Stimulated activated naive CD8-positive, alpha-beta T cell treated with anti-CD3 and anti-CD28 coated beads, Interleukin-15, amount 100 ng/mL, for 72 hours (primary cell): ENCODE measurements around the gene PRLR.
"Not testable (repeated sequence)": the region's sequence is repeated elsewhere in the genome, so short reads cannot be mapped to it uniquely, and the experiment has no call there.

Experiments used
- ATAC-seq: fragments of 150-1000 bp; cut with Tn5 transposase; 2 replicates; pipeline ENCODE4 v1.10.0; 2021; ENCODE audit warnings: mild to moderate bottlenecking, moderate library complexity
- DNase-seq, 2 donors: peaks; one replicate each; pipeline ENCODE4 v3.0.0; 2021 to 2022
- H3K27ac Mint-ChIP-seq, 2 donors: one replicate each; pipeline ENCODE4 v1.8.0; 2022; ENCODE audit warnings: mild to moderate bottlenecking in 2 of 2, mixed read lengths in 2 of 2, moderate library complexity in 2 of 2
- H3K27me3 Mint-ChIP-seq: one replicate; pipeline ENCODE4 v1.8.0; 2022; ENCODE audit warnings: mixed read lengths
- H3K4me1 Mint-ChIP-seq: one replicate; pipeline ENCODE4 v1.8.0; 2022; ENCODE audit warnings: mild to moderate bottlenecking, mixed read lengths
- H3K4me3 Mint-ChIP-seq, 2 donors: one replicate each; pipeline ENCODE4 v1.8.0; 2022; ENCODE audit warnings: mild to moderate bottlenecking in 2 of 2, mixed read lengths in 2 of 2, moderate library complexity in 1 of 2
- H3K9me3 Mint-ChIP-seq, 2 donors: one replicate each; pipeline ENCODE4 v1.8.0; 2022; ENCODE audit warnings: mixed read lengths in 2 of 2

The PRLR gene

DNA sequence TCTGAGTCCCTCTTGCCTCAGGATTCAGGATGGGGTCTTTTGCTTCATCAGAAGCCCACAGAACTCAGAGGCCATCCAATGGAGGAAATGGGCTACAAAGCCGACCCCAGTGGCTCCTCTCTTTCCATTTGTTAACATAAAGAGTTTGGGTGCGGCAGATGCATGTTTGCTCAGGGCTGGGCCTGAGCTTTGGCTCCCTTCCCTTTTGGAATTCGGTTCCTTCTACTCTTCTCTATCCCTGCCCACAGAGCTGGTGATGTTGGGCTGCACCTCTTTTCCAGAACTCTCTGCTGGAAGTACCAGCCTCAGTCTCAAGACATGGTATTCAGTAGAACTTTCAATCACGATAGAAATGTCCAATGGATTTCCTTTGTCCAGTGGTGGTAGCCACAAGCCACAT is 115.6 kb downstream of the PRLR start:
- Mint-ChIP-seq H3K4me1 (no peaks in the 10 kb centered on the region), H3K27ac (no peak overlapping the region), H3K9me3 (no peaks in the 10 kb centered on the region), H3K27me3 (peaks cover 55% of the 10 kb centered on the region), H3K4me3 (no peak overlapping the region)
- DNase-seq (no peak), ATAC-seq (no peak)

DNA sequence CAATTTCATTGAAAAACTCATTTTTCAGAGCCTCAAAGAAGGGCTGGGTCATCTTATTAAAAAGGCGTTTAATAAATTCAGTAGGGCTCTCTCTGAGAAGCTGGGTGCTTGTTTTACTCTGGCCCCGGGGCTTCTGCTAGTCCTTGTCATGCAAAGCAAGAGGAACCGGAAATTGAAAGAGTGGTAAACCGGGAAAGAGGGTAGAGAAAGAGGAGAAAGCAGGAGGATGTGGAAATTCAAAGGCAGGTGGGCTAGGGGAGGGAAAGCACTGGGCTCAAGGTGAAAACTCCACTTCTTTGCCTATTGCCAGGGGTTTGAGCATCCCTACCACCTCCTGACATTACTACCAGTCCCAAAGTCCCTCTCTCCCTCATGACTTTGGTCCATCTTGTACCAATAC is 118.0 kb downstream of the PRLR start:
- H3K27me3 Mint-ChIP-seq, result peaks cover 66% of the 10 kb centered on the region
- DNase-seq, result no peak

DNA sequence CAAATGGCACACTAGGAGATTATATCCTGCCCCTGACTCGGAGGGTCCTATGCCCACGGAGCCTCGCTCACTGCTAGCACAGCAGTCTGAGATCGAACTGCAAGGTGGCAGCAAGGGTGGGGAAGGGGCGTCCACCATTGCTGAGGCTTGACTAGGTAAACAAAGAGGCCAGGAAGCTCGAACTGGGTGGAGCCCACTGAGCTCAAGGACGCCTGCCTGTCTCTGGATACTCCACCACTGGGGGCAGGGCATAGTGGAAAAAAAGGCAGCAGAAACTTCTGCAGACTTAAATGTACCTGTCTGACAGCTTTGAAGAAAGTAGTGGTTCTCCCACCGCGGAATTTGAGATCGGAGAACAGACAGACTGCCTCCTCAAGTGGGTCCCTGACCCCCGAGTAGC is 125.7 kb downstream of the PRLR start:
- DNase-seq, H3K4me3 Mint-ChIP-seq, H3K27ac Mint-ChIP-seq, ATAC-seq, H3K4me1 Mint-ChIP-seq: not testable (repeated sequence)
- Mint-ChIP-seq H3K27me3 (peaks cover 62% of the 10 kb centered on the region), H3K9me3 (peaks cover 0 to 11% of the 10 kb centered on the region in 2 donors)

More for the DNA sequence above, 118.0 kb downstream of the PRLR start:
- Mint-ChIP-seq H3K4me1 (no peaks in the 10 kb centered on the region), H3K9me3 (peaks cover 0 to 7% of the 10 kb centered on the region in 2 donors), H3K4me3 (no peak overlapping the region), H3K27ac (no peak overlapping the region)
- no peak for ATAC-seq

DNA sequence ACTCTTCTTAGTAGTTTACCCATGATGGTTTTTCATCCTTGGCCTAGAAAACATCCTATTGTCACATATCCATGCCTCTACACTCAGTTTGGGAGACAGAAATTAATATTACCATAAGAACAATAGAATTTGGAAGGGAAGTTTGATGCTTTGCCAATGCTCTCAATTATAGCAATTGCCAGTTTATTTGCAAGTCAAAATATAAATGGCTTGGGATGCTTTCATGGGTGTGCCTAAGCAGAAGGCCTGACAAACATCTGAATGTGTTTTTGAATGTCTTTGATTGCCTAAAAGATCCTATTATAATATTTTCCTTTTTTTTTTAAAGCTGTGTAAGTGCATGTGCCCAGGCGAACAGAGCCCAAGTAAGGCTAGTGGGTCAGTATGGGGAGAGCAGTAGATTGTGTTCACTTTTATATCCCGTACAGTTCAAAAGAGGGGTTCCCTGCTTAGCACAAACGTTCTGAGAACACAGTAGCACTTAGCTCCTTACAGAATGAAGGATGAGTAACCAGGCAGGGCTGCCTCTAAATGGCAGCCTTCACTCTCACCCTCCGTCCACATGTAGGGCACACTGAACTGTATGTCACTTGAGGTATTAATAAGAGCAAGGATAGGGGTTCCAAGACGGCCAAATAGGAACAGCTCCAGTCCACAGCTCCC is 126.5 kb downstream of the PRLR start:
- Mint-ChIP-seq H3K27ac (no peak overlapping the region), H3K4me1 (no peaks in the 10 kb centered on the region), H3K4me3 (no peak overlapping the region), H3K9me3 (peaks cover 0 to 9% of the 10 kb centered on the region in 2 donors), H3K27me3 (peaks cover 54% of the 10 kb centered on the region)
- ATAC-seq, result no peak
- no peak for DNase-seq

DNA sequence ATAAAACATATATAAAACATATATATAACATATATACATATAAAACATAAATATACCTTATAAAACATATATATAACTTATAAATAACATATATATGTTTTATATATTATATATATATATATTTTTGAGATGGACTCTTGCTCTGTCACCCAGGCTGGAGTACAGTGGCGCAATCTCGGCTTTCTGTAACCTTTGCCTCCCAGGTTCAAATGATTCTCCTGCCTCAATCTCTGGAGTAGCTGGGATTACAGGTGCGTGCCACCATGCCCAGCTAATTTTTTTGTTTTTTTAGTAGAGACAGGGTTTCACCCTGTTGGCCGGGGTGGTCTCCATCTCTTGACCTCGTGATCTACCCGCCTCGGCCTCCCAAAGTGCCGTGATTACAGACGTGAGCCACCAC is 128.6 kb downstream of the PRLR start:
- H3K9me3 Mint-ChIP-seq, H3K27ac Mint-ChIP-seq, H3K4me3 Mint-ChIP-seq, ATAC-seq, H3K4me1 Mint-ChIP-seq, DNase-seq: not testable (repeated sequence)
- H3K27me3 Mint-ChIP-seq, result peaks cover 34% of the 10 kb centered on the region

DNA sequence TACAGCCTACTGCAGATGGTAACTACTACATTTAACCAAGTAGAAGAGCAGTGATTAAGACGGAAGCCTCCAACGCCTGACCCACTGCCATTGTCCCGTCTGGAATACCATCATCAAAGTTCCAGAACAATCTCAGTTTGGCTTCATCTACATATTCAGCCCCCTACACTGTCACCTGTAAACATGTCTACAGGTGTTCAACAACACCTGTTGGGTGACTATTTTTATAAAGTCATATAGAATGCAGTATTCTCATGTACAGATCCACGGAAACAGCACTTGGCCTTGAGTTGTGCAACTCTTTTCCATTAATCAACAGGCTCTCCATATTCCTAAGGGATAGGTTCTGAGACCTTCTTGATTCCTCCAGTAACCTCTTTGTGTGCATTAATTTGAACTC is 129.3 kb downstream of the PRLR start:
- no peak overlapping the region for H3K27ac Mint-ChIP-seq
- DNase-seq (no peak), ATAC-seq (no peak)
- H3K9me3 Mint-ChIP-seq, result peaks cover 0 to 4% of the 10 kb centered on the region in 2 donors
- no peaks in the 10 kb centered on the region for H3K4me1 Mint-ChIP-seq
- peaks cover 32% of the 10 kb centered on the region for H3K27me3 Mint-ChIP-seq
- no peak overlapping the region for H3K4me3 Mint-ChIP-seq

DNA sequence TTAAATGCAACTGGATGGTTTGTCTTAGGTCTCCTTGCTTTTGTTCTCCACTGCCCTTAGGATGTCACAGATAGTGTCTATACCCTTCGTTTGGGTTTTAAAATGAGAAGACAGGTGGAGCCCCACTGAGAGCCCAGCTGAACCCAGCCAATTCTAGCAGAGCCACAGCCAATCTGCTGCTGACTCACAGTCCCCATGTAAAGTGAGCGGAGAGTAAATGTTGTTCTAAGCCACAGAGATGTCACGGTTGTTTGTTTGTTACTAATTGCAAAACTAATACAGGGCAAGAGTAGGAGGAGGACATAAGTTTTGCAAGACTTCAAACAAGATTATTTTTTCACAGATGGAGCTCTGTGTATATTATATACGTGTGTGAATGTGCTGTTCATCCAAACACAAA is 132.1 kb downstream of the PRLR start:
- Mint-ChIP-seq H3K9me3 (no peaks in the 10 kb centered on the region), H3K27me3 (peaks cover 11% of the 10 kb centered on the region), H3K4me3 (no peak overlapping the region)

DNA sequence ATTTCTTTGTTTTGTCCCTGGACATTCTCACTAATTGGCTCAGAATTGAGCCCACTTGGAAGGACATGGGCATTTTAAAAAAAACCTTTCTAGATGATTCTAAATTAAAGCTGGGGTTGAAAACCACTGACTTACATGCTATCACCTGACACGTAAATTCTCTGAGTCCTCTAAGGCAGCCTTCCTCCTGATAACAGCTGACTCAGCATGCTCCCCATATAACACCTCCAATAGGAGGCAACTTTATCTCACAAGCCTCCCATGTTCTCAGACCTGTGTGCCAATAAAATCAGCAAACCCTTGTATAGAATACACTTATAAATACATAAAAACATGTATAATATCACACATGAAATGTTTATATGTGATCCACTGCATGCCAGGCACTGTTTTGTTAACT is 133.4 kb downstream of the PRLR start:
- peaks cover 2% of the 10 kb centered on the region for H3K27me3 Mint-ChIP-seq
- H3K4me1 Mint-ChIP-seq, result peaks cover 6% of the 10 kb centered on the region
- no peak for ATAC-seq
- no peak overlapping the region for H3K4me3 Mint-ChIP-seq
- H3K27ac Mint-ChIP-seq, result no peak overlapping the region
- DNase-seq, result no peak
- no peaks in the 10 kb centered on the region for H3K9me3 Mint-ChIP-seq

More for the DNA sequence above, 132.1 kb downstream of the PRLR start:
- DNase-seq (no peak), ATAC-seq (no peak)
- no peaks in the 10 kb centered on the region for H3K4me1 Mint-ChIP-seq
- H3K27ac Mint-ChIP-seq, result no peak overlapping the region

DNA sequence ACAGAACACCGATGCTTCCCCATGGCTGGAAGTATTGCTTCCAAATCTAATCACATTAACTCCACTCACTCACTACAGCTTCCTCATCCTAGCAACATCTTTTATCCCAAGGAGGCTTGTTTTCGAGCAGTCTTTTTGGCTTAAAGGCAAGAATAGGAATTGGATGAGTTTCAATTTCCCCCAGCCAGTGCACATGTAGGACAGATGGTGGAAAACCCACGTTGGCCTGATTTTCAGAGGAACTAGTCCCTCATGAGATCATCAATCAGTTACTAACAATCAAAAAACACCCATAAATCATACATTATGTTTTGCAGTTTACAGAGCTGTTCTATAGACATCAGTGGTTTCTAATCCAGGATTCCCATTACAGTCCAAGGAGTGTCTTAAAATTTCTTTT is 134.1 kb downstream of the PRLR start:
- Mint-ChIP-seq H3K9me3 (no peaks in the 10 kb centered on the region), H3K4me3 (no peak overlapping the region), H3K27me3 (no peaks in the 10 kb centered on the region), H3K4me1 (peaks cover 6% of the 10 kb centered on the region), H3K27ac (no peak overlapping the region)
- DNase-seq (no peak), ATAC-seq (no peak)

DNA sequence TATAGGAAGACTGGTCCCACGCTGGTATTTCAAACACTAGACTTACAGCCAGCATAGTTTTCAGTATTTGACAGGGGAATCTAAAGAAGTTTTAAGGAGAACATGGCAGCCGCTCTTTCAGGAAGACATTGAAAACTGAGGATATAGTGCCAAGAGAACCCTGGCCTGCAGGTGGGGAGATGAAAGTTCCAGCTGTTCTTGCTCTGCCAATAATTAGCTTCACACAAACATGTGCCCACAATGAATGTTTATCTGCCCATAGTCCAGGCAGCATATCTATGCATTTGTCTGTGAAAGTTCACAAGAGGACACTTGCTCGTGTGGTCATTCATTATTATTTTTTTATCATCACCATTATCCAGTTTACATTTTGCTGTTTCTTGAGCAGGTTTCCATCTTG is 134.9 kb downstream of the PRLR start:
- no peaks in the 10 kb centered on the region for H3K27me3 Mint-ChIP-seq

DNA sequence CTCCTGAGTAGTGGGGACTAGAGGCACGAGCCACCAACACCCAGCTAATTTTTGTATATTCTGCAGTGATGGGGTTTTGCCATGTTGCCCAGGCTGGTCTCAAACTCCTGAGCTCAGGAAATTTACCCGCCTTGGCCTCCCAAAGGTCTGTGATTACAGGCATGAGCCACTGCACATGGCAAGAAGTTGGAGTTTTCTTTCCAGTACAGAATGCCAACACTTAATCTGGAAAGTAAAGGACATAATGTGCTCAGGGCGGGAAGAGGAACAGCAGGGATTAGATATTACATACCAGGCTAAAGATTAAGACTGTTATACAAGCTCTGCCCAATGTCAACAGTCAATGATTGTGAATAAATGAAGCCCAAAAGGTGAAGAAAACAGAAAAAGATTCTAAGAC is 135.3 kb downstream of the PRLR start:
- Mint-ChIP-seq H3K4me3 (no peak overlapping the region), H3K27me3 (no peaks in the 10 kb centered on the region), H3K27ac (no peak overlapping the region), H3K9me3 (no peaks in the 10 kb centered on the region), H3K4me1 (peaks cover 6% of the 10 kb centered on the region)
- DNase-seq (no peak), ATAC-seq (no peak)

More for the DNA sequence above, 134.9 kb downstream of the PRLR start:
- ATAC-seq, result no peak
- Mint-ChIP-seq H3K4me3 (no peak overlapping the region), H3K9me3 (no peaks in the 10 kb centered on the region), H3K4me1 (peaks cover 6% of the 10 kb centered on the region), H3K27ac (peak overlapping the region in 1 of 2 donors; percentile 19)
- no peak for DNase-seq

DNA sequence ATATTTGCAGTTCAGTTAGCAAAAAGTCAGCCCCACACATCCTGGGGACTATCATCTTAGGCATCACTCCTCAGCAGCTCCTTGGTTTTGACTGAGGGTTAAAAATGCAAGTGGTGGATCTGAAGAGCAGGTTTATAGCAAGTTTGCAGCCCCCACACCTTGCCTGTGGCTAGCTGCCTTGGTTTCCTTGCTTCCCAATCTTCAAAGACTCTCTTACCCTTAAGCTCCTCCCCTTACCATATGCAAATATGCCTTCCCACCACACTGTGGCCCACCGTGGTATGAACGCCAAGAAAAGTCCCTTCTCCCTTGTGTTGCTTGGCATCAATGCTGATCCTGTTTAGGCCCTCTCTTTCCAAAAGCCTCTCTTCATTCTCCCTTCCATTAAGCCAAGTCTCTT is 137.6 kb downstream of the PRLR start:
- H3K27me3 Mint-ChIP-seq, result no peaks in the 10 kb centered on the region
- H3K9me3 Mint-ChIP-seq, result no peaks in the 10 kb centered on the region
- no peak for ATAC-seq
- no peak overlapping the region for H3K4me3 Mint-ChIP-seq
- no peak for DNase-seq
- H3K4me1 Mint-ChIP-seq, result peaks cover 6% of the 10 kb centered on the region
- H3K27ac Mint-ChIP-seq, result no peak overlapping the region

DNA sequence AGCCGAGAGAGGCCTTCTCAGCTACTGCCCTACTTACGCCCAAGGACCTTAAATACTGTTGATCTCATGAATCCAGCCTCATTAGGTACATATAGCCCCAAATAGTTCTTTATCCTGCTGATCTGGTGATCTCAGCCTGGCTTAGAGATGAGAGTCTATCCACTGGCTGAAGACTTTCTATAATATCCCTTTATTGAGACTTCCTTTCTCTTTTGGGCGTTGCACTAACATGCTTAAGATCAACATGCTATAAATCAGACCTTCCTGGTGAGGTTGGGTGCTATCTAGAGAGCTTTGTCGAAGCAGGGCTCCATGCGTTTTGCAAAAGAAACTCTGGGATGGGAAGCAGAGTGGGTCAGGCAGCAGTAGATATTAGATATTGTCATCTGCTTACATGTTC is 138.6 kb downstream of the PRLR start:
- Mint-ChIP-seq H3K9me3 (no peaks in the 10 kb centered on the region), H3K4me1 (peaks cover 6% of the 10 kb centered on the region), H3K27me3 (no peaks in the 10 kb centered on the region), H3K27ac (no peak overlapping the region), H3K4me3 (no peak overlapping the region)
- ATAC-seq, result no peak
- DNase-seq, result no peak

DNA sequence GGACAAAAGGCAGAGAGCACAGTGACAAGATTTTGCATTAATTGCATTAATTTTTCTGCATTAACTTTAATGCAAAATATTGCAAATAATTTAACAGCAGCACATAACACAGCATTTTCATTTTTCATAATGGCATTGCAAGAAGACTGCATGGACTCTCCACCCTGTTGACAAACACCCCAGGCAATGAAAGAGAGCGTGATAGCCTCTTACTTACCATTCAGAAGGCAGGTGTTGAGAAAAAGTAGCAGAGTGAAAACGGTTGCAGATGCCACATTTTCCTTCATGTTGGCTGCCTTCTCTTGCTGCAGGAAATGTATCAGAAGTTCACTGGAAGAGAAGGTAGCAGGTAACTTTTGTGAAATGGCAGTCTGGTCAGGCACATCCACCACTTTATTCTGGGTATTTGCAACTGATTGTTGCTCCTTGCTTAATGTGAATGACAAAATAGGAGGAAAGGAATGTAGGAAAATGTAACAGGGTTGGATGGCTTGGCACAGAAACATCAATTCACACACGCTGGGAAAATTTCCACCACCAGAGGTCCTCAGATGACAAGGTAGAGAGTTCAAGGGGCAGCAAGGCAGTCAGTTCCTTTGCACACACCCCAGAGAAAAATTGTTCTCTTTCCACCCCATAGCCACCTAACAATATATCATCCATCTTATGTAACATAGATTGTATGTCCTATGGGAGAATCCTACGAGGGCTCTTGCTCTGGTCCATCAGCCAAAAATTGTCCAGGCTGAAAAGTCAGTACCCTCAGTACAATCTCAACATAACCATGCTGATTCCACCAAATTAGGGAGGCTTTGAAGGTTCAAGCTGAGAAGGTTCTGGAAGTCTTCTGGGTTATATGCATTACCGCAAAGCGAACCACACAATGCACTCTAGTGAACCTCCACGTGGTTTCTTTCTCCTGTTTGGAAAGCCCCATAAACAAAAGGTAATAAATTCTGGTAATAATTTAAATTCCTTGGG is 140.7 kb downstream of the PRLR start:
- no peaks in the 10 kb centered on the region for H3K9me3 Mint-ChIP-seq
- DNase-seq (peak; percentile 45 to 51), ATAC-seq (peak; percentile 65)
- no peak overlapping the region for H3K27ac Mint-ChIP-seq
- H3K27me3 Mint-ChIP-seq, result no peaks in the 10 kb centered on the region
- no peak overlapping the region for H3K4me3 Mint-ChIP-seq
- H3K4me1 Mint-ChIP-seq, result peaks cover 6% of the 10 kb centered on the region

DNA sequence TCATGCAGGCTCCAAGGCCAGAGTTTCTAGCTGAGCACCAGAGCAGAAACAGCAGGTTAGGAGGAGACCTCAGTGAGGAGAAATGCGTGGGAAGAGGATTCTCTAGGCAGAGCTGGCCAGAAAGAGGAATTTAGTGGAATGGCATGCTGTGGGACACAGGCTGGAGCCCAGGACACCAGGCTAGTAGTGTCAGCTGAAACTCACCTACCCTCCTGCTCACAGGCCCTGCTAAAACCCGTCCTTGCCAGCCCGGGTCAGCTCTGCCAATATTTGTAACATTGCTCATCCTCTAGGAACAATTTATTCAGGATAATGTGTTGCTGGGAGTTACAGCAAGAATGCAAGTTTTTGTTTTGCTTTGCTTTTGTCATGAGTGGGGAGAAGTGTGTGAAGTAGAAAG is 142.3 kb downstream of the PRLR start:
- ATAC-seq, result no peak
- no peak overlapping the region for H3K27ac Mint-ChIP-seq
- no peak overlapping the region for H3K4me3 Mint-ChIP-seq
- H3K9me3 Mint-ChIP-seq, result no peaks in the 10 kb centered on the region
- DNase-seq, result no peak
- no peaks in the 10 kb centered on the region for H3K27me3 Mint-ChIP-seq
- H3K4me1 Mint-ChIP-seq, result peaks cover 5% of the 10 kb centered on the region

DNA sequence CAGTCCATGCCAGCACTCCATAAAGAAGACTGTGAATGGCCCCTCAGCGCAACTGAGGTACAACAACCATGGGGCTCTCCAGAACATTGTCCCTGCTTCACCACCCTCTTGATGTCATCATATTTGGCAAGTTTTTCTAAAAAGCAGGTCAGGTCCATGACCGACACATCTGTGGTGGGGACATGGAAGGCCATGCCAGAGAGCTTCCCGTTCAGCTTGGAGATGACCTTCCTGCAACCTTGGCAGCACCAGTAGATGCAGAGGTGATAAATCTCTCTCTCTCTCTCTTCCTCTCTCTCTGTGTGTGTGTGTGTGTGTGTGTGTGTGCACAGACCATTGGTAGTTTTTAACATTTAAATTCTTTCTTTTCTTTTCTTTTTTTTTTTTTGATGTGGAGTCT is 147.1 kb downstream of the PRLR start:
- H3K27ac Mint-ChIP-seq, result no peak overlapping the region
- no peaks in the 10 kb centered on the region for H3K9me3 Mint-ChIP-seq
- ATAC-seq (no peak), DNase-seq (no peak)
- H3K4me3 Mint-ChIP-seq, result no peak overlapping the region
- no peaks in the 10 kb centered on the region for H3K4me1 Mint-ChIP-seq
- H3K27me3 Mint-ChIP-seq, result no peaks in the 10 kb centered on the region
